HG03139 (cell line): ENCODE results near the gene ABLIM1.
A peak's percentile ranks its signal among the peaks of the same experiment; 100 is the strongest.

ENCODE experiments used
- ATAC-seq: cut with Tn5 transposase; IDR thresholded peaks from one replicate; pipeline ENCODE4 v1.9.1; 2021; ENCODE audit not compliant: unreplicated experiment

The ABLIM1 gene

GRCh38 chr10:114649217-114649903, 8.7 kb downstream of the ABLIM1 start:
- ATAC-seq, result no peak

GRCh38 chr10:114648368-114648767, 9.7 kb downstream of the ABLIM1 start:
- ATAC-seq, result no peak

GRCh38 chr10:114647545-114648138, 10.4 kb downstream of the ABLIM1 start:
- ATAC-seq, result no peak

- no peak for ATAC-seq
These were observed 11.6 kb downstream of the ABLIM1 start for GRCh38 chr10:114646426-114646825.

- no peak for ATAC-seq
These were observed 12.4 kb downstream of the ABLIM1 start for GRCh38 chr10:114645706-114646105.

GRCh38 chr10:114643158-114643557, 14.9 kb downstream of the ABLIM1 start:
- ATAC-seq, result no peak

- no peak for ATAC-seq
These were observed 15.3 kb downstream of the ABLIM1 start for GRCh38 chr10:114642729-114643128.

GRCh38 chr10:114638821-114639625, 19.1 kb downstream of the ABLIM1 start:
- ATAC-seq, result peak; percentile 44

GRCh38 chr10:114635797-114636550, 22.1 kb downstream of the ABLIM1 start:
- no peak for ATAC-seq

GRCh38 chr10:114635101-114635500, 23.0 kb downstream of the ABLIM1 start:
- no peak for ATAC-seq

- ATAC-seq, result no peak
These were observed 23.5 kb downstream of the ABLIM1 start for GRCh38 chr10:114634609-114634979.

GRCh38 chr10:114632869-114633715, 25.0 kb downstream of the ABLIM1 start:
- no peak for ATAC-seq

GRCh38 chr10:114631666-114632417, 26.2 kb downstream of the ABLIM1 start:
- peak; percentile 55 for ATAC-seq

- ATAC-seq, result no peak
These were observed 26.9 kb downstream of the ABLIM1 start for GRCh38 chr10:114631090-114631665.

GRCh38 chr10:114629824-114630730, 28.0 kb downstream of the ABLIM1 start:
- no peak for ATAC-seq

GRCh38 chr10:114629083-114629823, 28.8 kb downstream of the ABLIM1 start:
- no peak for ATAC-seq

- ATAC-seq, result no peak
These were observed 30.0 kb downstream of the ABLIM1 start for GRCh38 chr10:114628106-114628505.

- no peak for ATAC-seq
These were observed 31.2 kb downstream of the ABLIM1 start for GRCh38 chr10:114626841-114627240.
